Daoy (cell line): ENCODE measurements around the gene SORL1. TPM values are rescaled to one million over a fixed set of nuclear protein-coding genes. Genes with fewer than 3 reads are reported as not detected.
A peak's percentile ranks its signal among the peaks of the same experiment; 100 is the strongest.
"Not testable (repeated sequence)": the region's sequence is repeated elsewhere in the genome, so short reads cannot be mapped to it uniquely, and the experiment has no call there.

ENCODE experiments used
- DNase-seq: peaks from one replicate; pipeline ENCODE4 v3.0.0-alpha.2; 2015; ENCODE audit warnings: low read depth
- total RNA-seq: library from RNA; depleted of rRNA; stranded (reverse); fragments of >200 nt; shearing (Covaris generic); gene quantifications from 2 replicates; pipeline ENCODE4 v1.2.3, GENCODE V29; 2014; rRNA removed

Gene SORL1
- 1.5 and 1.6 TPM in 2 replicates for total RNA-seq

DNA sequence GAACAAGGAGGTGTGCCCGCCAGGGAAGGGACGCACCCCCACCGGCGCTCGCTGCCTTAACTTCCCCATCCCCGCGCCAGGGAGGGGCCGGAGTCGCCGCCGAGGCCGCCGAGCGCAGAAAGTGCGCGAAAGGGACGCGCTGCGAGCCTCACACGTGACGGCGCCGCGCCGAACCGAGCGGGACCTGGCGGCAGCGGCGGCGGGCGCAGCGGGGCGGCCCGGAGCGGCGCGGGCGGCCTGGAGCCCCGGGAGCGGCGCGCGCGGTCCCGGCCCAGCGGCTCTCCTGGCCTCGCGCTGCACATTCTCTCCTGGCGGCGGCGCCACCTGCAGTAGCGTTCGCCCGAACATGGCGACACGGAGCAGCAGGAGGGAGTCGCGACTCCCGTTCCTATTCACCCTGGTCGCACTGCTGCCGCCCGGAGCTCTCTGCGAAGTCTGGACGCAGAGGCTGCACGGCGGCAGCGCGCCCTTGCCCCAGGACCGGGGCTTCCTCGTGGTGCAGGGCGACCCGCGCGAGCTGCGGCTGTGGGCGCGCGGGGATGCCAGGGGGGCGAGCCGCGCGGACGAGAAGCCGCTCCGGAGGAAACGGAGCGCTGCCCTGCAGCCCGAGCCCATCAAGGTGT is at the start of gene SORL1:
Gene SORL1 (plus strand): TSS at position 329 of the 623 bp plus-strand sequence. CDS start 18 bp downstream, at position 347.
- peak; percentile 81 for DNase-seq

GRCh38 chr11:121405646-121406045 is 46.5 kb upstream of the SORL1 start:
- no peak for DNase-seq

- no peak for DNase-seq
These were observed 45.8 kb upstream of the SORL1 start for GRCh38 chr11:121406291-121406690.

GRCh38 chr11:121408830-121409229 is 43.3 kb upstream of the SORL1 start:
- no peak for DNase-seq

GRCh38 chr11:121410041-121410440 is 42.1 kb upstream of the SORL1 start:
- not testable (repeated sequence) for DNase-seq

DNA sequence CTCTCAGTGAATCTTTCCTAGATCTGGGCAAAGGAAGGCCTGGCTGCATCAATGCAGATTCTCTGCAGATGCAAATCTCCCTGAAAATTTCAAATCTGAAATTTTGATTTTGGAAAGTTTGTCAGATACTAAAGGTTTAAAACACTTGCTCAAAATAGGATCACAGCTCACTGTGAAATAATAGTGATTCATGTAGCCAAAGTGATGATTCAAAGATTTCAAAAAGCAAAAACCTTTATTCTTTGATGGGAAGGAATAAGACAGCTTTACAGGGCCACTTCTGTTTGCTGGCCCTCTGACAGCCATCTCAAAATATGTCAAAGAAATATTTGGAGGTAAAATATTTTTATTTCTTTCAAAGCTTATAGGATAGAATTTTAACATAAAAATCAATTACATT is 40.8 kb upstream of the SORL1 start:
- DNase-seq: not testable (repeated sequence)

GRCh38 chr11:121412000-121412587 is 40.0 kb upstream of the SORL1 start:
- DNase-seq: peak; percentile 9

GRCh38 chr11:121412711-121413415 is 39.3 kb upstream of the SORL1 start:
- DNase-seq: no peak

GRCh38 chr11:121414141-121414913 is 37.8 kb upstream of the SORL1 start:
- no peak for DNase-seq

DNA sequence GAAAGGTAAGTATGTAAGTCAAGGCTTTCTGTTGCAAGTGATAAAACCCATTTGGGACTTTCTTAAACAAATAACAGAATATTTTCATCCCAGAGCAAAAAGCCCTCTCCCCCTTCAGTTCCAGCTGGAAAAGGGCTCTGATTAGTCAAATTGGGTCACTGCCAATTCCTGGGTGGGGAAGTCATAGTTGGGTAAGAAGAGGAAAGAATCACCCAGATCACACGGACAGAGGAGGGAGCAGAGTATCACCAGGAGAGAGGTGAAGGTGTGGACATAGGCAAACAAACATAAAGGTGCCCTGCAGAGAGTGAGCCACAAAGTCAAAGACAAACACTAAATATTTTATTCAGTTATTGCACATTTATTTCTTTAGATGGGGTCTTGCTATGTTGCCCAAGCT is 36.3 kb upstream of the SORL1 start:
- peak; percentile 25 for DNase-seq

DNA sequence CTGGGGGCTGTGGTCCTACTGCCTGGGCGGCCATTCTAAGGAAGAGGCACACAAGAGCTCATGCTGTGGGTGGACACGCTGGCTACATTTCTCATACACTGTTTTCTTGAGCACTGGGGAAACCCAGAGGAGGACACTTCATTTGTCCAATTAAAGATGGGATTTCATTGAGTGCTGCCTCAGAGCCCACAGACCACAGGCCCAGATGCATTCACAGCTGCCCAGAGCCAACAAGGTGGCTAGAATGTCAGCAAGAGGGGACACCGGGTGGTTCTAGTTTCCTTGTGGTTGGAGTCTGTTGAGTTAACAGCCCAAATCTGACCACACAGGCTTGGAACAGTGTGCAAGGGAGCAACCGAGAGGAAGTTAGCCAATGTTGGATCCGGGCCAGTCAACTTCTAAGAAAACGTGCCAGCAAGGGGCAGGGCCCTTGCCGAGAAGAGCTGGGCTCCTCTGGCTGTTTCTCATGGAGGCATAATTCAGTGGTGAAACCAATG is 35.0 kb upstream of the SORL1 start:
- DNase-seq: peak; percentile 97

- DNase-seq: no peak
These were observed 34.5 kb upstream of the SORL1 start for GRCh38 chr11:121417607-121418006.

DNA sequence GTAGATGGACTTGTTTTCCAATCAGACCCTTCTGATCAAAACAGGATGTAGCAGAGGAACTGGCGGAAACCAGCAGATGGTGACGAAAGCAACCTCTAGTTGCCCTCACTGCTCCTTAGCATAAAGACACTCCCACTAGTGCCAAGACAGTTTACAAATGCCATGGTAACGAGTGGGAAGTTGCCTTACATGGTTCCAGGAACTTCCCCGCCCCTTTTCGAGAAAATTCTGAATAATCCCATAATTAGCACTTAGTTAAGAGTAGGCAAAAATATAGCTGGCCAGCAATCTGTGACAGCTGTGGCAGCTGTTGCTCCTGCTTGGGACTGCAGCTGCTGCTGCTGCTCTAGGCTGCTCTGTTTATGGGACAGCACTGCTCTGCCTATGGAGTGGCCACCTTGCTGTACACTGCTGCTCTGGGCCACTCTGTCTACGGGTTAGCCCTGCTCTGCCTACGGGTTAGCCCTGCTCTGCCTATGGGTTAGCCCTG is 33.4 kb upstream of the SORL1 start:
- DNase-seq: no peak

DNA sequence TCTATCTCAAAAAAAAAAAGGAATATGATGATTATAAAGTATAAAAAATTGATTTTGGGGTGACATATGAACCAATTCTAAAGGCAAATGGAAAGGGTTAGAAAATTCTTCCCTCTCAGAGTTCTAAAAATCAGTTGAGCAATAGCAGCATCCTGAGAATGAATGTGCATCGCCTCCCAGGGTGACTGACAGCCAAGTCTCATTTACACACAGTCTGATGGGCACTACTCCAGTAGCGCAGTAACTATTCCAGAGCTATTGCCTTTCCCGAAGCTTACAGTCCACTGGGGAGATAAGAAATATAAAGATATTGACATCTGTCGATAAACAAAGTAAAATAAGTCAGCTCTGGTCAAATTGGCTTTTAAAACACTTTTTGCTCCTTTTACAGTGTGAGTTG is 32.3 kb upstream of the SORL1 start:
- no peak for DNase-seq

GRCh38 chr11:121420398-121420797 is 31.7 kb upstream of the SORL1 start:
- DNase-seq: no peak

- peak; percentile 30 for DNase-seq
These were observed 30.8 kb upstream of the SORL1 start for GRCh38 chr11:121421149-121421901.

DNA sequence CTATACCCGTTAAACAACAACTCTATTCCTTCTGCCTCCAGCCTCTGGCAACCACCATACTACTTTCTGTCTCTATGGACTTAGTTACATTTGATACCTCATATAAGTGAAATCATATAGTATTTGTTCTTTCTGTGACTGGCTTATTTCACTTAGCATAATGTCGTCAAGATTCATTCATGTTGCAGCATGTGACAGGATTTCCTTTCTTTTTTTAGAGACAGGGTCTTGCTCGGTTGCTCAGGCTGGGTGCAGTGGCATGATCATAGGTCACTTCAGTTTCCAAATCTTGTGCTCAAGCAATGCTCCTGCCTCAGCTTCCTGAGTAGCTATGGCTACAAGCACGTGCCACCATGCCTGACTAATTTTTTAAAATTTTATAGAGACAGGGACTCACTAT is 29.4 kb upstream of the SORL1 start:
- DNase-seq: no peak

DNA sequence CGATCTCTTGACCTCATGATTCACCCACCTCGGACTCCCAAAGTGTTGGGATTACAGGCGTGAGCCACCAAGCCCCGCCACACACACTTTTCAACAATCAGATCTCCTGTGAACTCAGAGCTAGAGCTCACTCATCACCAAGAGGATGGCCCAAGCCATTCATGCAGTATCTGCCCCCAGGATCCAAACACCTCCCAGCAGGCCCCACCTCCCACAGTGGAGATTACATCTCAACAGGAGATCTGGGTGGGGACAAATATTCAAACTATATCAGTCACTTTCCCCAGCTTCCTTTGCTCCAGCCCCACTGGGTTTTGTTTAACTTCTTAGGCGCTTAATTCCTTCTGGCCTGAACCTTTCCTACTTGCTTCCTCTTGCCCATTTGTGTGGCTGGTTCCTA is 26.3 kb upstream of the SORL1 start:
- no peak for DNase-seq

- DNase-seq: peak; percentile 26
These were observed 25.4 kb upstream of the SORL1 start for GRCh38 chr11:121426476-121427399.

DNA sequence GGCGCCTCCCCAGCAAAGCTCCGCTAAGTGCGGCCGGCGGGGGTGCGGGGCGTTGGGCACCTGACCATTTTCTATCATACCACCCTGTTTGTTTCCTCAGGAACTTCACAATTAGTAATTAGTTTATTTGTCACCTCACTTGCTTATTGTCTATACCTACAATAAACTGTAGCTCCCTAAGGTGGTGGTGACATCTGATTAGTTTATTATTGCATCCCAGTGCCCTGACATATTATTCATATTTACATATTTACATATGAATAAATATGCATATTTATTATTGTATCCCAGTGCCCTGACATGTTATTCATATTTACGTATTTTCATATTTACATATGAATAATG is 24.7 kb upstream of the SORL1 start:
- DNase-seq: no peak
